ENCODE data around the gene RAG1.

RAG1 gene

DNA sequence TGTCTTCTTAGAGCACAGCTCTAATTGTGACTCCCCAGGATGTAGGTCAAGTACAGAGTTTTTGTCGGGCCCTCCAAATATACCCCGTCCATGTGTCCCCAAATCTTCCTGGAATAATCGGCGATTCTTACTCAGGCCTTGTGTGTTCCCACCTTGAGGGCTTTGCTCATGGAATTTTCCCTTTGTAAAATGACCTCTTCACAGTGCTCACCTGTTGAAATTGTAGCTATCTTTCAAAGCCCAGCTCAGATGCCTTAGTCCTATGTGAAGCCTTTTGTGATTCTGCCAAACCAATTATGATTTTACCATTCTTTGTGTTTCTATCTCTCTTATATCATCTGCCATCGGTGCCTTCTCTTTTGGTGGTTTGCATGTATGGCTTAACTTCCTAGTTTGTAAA lies 60.3 kb downstream of the RAG1 start:
- Histone ChIP-seq H3K9ac (ENCODE audit: low read length in 2 of 2) (no peak overlapping the region), H3K4me1 (ENCODE audit: control insufficient read depth, insufficient read depth, low read length) (no peaks in the 10 kb centered on the region), H3K27me3 (ENCODE audit: control insufficient read depth in 1 of 2, insufficient read depth in 2 of 2, low read length in 2 of 2) (no peaks in the 10 kb centered on the region), H3K27ac (ENCODE audit: low read length) (no peak overlapping the region), H3K9me3 (ENCODE audit: control insufficient read depth in 2 of 2, low read length in 2 of 2) (no peaks in the 10 kb centered on the region), H3K36me3 (ENCODE audit: control insufficient read depth in 2 of 2, insufficient read depth in 2 of 2, low read length in 2 of 2) (no peaks in the 10 kb centered on the region), H3K4me3 (ENCODE audit: low read length in 2 of 2) (no peak overlapping the region)

GRCh38 chr11:36628765-36629244 lies 61.0 kb downstream of the RAG1 start:
- no peaks in the 10 kb centered on the region for H3K27me3 ChIP-seq (ENCODE audit: control insufficient read depth in 1 of 2, insufficient read depth in 2 of 2, low read length in 2 of 2)
- H3K9ac ChIP-seq (ENCODE audit: low read length in 2 of 2) = peak overlapping the region in 1 of 2 donors; percentile 21
- H3K4me1 ChIP-seq (ENCODE audit: control insufficient read depth, insufficient read depth, low read length) = no peaks in the 10 kb centered on the region
- H3K4me3 ChIP-seq (ENCODE audit: low read length in 2 of 2) = no peak overlapping the region
- H3K9me3 ChIP-seq (ENCODE audit: control insufficient read depth in 2 of 2, low read length in 2 of 2) = no peaks in the 10 kb centered on the region
- H3K27ac ChIP-seq (ENCODE audit: low read length) = no peak overlapping the region
- H3K36me3 ChIP-seq (ENCODE audit: control insufficient read depth in 2 of 2, insufficient read depth in 2 of 2, low read length in 2 of 2) = no peaks in the 10 kb centered on the region
